ENCODE data around the gene MAMDC4. TPM values are rescaled to one million over a fixed set of nuclear protein-coding genes. Genes with fewer than 3 reads are reported as not detected.

Gene MAMDC4
- polyA plus RNA-seq, 1 donor: 772 TPM

DNA sequence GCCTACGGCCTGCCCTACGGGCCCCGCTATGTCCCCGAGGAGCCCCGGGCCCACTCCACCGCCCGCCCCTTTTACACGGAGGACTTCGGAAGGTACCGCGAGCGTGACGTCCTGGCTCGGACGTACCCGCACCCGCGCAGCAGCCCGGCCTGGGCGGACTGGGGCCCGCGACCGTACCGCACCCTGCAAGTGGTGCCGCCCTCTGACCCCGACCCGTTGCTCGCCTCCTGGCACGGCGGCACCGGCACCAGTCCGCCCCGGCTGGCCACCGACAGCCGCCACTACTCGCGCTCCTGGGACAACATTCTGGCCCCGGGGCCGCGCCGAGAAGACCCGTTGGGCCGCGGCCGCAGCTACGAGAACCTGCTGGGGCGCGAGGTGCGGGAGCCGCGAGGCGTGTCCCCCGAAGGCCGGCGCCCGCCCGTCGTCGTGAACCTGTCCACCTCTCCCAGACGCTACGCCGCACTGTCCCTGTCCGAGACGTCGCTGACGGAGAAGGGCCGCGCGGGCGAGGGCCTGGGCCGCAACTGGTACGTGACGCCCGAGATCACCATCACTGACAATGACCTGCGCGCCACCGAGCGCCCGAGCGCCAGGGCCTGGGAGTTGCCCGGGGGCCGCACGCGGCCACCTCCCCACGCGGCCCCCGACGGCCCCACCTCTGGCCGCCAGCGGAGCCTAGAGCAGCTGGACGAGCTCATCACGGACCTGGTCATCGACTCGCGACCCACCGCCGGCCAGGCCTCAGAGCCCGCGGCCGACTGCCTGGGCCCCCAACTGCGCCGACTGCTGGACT, 6.5 kb upstream of the MAMDC4 start:
- DNase-seq: peak in 1 of 2 donors; percentile 27
- H3K4me3 ChIP-seq (ENCODE audit: low read length): no peak overlapping the region
- WGBS (ENCODE audit: insufficient coverage, low lambda C conversion rate): no CpG with 5 or more reads among the region's 102 CpGs
- peaks cover 32% of the 10 kb centered on the region for H3K9me3 ChIP-seq (ENCODE audit: control insufficient read depth, low read depth, low read length)
- H3K36me3 ChIP-seq (ENCODE audit: control insufficient read depth, insufficient read depth, low read length): peaks cover 9% of the 10 kb centered on the region
- H3K27ac ChIP-seq (ENCODE audit: low read length): no peak overlapping the region
- peaks cover 40% of the 10 kb centered on the region for H3K27me3 ChIP-seq (ENCODE audit: control insufficient read depth, insufficient read depth, low read length)
- peaks cover 47% of the 10 kb centered on the region for H3K4me1 ChIP-seq (ENCODE audit: control insufficient read depth, insufficient read depth, low read length)

DNA sequence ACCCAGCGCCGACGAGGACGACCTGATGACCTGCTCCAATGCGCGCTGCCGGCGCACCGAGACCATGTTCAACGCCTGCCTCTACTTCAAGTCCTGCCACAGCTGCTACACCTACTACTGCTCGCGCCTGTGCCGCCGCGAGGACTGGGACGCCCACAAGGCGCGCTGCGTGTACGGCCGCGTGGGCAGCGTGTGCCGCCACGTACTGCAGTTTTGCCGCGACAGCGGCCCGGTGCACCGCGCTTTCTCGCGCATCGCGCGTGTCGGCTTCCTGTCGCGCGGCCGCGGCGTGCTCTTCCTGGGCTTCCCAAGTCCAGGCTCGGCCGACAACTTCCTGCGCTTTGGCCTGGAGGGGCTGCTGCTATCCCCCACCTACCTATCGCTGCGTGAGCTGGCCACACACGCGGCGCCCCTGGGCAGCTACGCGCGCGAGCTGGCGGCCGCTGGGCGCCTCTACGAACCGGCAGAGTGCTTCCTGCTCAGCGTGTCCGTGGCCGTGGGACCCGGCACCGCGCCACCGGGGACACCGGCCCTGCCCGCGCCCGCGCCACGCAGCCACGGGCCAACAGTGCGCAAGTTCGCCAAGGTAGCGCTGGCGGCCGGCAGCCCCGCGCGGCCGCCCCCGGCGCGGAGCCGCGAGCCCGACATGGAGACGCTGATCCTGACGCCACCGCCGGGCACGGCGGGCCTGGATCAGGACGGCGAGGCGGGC, 5.6 kb upstream of the MAMDC4 start:
- H3K36me3 ChIP-seq (ENCODE audit: control insufficient read depth, insufficient read depth, low read length): peaks cover 17% of the 10 kb centered on the region
- H3K27ac ChIP-seq (ENCODE audit: low read length): peak overlapping the region; percentile 52
- peaks cover 32% of the 10 kb centered on the region for H3K9me3 ChIP-seq (ENCODE audit: control insufficient read depth, low read depth, low read length)
- H3K27me3 ChIP-seq (ENCODE audit: control insufficient read depth, insufficient read depth, low read length): peaks cover 40% of the 10 kb centered on the region
- WGBS (ENCODE audit: insufficient coverage, low lambda C conversion rate): no CpG with 5 or more reads among the region's 98 CpGs
- H3K4me1 ChIP-seq (ENCODE audit: control insufficient read depth, insufficient read depth, low read length): peaks cover 48% of the 10 kb centered on the region
- H3K4me3 ChIP-seq (ENCODE audit: low read length): peak overlapping the region; percentile 26
- DNase-seq: peak in 1 of 2 donors; percentile 47

DNA sequence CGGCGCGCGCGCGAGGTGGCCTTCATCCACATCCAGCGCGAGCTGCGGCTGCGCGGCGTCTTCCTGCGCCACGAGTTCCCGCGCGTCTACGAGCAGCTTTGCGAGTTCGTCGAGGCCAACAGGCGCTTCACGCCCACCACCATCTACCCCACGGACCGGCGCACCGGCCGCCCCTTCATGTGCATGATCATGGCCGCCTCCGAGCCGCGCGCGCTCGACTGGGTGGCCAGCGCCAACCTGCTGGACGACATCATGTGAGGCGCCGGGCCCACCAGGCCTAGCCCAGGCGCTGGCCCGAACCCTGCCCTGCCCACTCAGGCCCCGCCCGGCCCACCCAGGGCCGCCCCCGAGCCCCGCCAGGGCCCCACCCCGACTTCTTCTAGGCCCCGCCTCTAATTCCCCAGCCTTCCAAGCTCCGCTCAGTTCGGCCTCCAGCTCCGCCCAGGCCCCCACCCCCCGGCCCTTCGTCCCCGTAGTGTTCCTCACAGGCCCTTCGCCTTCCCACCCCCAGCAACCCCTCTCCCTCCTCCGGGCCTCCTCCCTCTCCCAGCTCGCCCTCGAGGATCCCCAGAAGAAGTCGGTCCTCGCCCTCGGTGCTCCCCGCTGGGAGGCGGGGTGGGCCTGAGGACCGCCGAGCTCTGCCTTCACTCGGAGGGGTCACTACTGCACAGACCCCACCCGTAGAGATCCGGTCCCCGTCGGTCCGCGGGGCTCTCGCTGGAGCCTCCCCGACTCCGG, 4.9 kb upstream of the MAMDC4 start:
- Histone ChIP-seq H3K4me1 (ENCODE audit: control insufficient read depth, insufficient read depth, low read length) (peaks cover 48% of the 10 kb centered on the region), H3K27me3 (ENCODE audit: control insufficient read depth, insufficient read depth, low read length) (peaks cover 40% of the 10 kb centered on the region), H3K27ac (ENCODE audit: low read length) (peak overlapping the region; percentile 100), H3K4me3 (ENCODE audit: low read length) (peak overlapping the region; percentile 100), H3K36me3 (ENCODE audit: control insufficient read depth, insufficient read depth, low read length) (peaks cover 21% of the 10 kb centered on the region), H3K9me3 (ENCODE audit: control insufficient read depth, low read depth, low read length) (peaks cover 32% of the 10 kb centered on the region)
- peak; percentile 80 to 91 for DNase-seq
- WGBS (ENCODE audit: insufficient coverage, low lambda C conversion rate): no CpG with 5 or more reads among the region's 75 CpGs

DNA sequence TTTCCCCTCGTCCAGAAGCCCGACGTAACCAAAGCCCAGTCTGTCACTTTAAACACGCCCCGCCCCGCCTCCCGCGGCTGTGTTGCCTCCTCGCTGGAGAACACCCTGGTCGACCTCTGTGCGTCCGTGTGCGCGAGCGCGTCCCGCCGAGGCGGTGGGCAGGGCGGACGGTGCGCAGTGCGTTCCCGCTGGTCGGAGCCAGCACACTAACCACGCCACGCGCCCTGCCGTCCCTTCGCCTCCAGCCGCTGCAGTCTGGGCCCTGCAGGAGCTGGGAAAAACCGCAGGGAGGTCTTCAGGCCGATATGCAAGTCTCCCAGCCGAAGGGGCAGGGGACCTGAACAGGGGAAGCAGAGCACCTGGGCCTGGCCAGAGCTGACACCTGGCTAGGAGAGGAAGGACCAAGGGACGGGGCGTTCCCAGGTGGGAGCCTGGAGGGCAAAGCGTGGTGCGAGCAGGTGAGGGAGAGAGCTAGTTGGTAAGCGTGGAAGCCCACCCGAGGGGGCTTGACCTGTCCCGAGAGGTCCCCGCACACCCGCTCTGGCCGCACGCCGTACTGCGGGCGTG, 4.2 kb upstream of the MAMDC4 start:
- Histone ChIP-seq H3K27ac (ENCODE audit: low read length) (peak overlapping the region; percentile 100), H3K9me3 (ENCODE audit: control insufficient read depth, low read depth, low read length) (peaks cover 32% of the 10 kb centered on the region), H3K36me3 (ENCODE audit: control insufficient read depth, insufficient read depth, low read length) (peaks cover 25% of the 10 kb centered on the region), H3K27me3 (ENCODE audit: control insufficient read depth, insufficient read depth, low read length) (peaks cover 40% of the 10 kb centered on the region), H3K4me1 (ENCODE audit: control insufficient read depth, insufficient read depth, low read length) (peaks cover 49% of the 10 kb centered on the region), H3K4me3 (ENCODE audit: low read length) (peak overlapping the region; percentile 100)
- no CpG with 5 or more reads among the region's 48 CpGs for WGBS (ENCODE audit: insufficient coverage, low lambda C conversion rate)
- peak; percentile 86 to 92 for DNase-seq

DNA sequence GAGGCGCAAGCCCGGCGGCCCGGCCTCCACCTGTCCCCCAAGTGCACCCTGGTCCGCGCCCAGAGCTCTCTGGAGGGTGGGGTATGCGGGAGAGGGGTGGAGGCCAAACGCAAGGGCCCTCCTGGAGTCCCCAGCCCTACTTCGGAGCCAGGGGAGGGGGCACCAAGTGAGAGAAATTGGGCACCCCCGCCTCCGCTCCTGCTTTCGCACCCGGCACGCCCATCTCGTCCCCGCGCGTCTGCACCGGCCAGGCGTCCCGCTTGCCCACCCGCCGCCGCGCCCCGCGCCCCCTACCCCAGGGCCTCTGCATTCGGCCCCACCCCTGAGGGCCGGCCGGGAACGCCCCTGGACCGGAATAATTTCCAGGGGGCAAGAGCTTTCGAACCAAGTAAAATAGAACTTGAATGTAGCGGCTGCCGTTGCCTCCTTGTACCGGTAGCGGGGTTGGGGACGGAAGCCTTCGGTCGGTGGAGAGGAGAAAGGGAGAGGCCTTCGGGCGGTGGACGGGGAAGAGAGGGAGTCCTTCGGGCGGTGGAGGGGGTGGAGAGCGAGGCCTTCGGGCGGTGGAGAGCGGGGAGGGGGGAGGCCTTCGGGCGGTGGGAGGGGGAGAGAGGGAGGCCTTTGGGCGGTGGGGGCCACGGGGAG, 3.6 kb upstream of the MAMDC4 start:
- Histone ChIP-seq H3K9me3 (ENCODE audit: control insufficient read depth, low read depth, low read length) (peaks cover 32% of the 10 kb centered on the region), H3K4me1 (ENCODE audit: control insufficient read depth, insufficient read depth, low read length) (peaks cover 48% of the 10 kb centered on the region), H3K27me3 (ENCODE audit: control insufficient read depth, insufficient read depth, low read length) (peaks cover 36% of the 10 kb centered on the region), H3K27ac (ENCODE audit: low read length) (peak overlapping the region; percentile 100), H3K4me3 (ENCODE audit: low read length) (peak overlapping the region; percentile 100), H3K36me3 (ENCODE audit: control insufficient read depth, insufficient read depth, low read length) (peaks cover 30% of the 10 kb centered on the region)
- WGBS (ENCODE audit: insufficient coverage, low lambda C conversion rate): no CpG with 5 or more reads among the region's 53 CpGs
- DNase-seq: peak in 1 of 2 donors; percentile 77

DNA sequence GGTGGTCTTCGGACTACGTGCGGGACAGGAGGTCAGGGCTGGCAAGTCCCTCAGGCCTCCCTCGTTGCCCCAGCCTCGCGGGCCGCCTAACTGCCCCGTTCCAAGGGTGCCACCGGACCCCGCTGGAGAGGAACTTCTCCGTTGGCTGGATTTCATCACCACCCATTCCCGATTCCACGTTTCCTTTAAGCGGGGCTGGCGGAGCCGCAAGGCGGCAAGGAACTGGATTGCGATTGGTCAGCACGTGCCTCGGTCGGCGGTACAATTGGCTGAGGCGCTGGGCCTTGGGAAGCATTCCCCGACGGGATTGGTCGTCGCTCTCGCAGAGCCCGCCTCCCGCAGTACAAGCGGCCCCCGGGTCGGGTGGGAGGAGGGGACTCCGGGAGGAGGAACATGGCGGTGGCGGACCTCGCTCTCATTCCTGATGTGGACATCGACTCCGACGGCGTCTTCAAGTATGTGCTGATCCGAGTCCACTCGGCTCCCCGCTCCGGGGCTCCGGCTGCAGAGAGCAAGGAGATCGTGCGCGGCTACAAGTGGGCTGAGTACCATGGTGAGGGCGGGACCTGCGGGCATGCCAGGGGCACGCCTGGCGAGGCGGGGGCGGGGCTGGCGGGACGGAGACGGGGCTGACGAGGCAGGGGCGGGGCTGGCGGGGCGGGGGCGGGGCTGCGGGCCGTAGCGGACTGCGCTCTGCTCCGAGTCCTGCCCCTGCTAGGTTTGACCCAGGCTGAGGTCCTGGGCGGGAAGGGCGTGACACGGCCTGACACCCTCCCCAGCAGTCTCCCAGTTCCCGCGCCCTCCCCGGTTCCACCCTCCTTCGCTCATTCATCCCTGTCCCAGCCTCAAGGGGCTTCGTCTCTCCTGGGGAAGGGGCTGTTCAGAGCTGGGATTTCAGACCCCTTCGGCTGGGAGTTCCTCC, 2.8 kb upstream of the MAMDC4 start, which contains the start of gene PHPT1:
Gene PHPT1, plus strand, starts transcription at position 372 of the 922 bp plus-strand sequence. Its CDS starts 22 bp downstream, at position 394.
- peaks cover 28% of the 10 kb centered on the region for H3K27me3 ChIP-seq (ENCODE audit: control insufficient read depth, insufficient read depth, low read length)
- H3K36me3 ChIP-seq (ENCODE audit: control insufficient read depth, insufficient read depth, low read length): peaks cover 36% of the 10 kb centered on the region
- 0% methylated on average over 2 of the region's 77 CpGs for WGBS (ENCODE audit: insufficient coverage, low lambda C conversion rate)
- H3K4me1 ChIP-seq (ENCODE audit: control insufficient read depth, insufficient read depth, low read length): peaks cover 49% of the 10 kb centered on the region
- H3K27ac ChIP-seq (ENCODE audit: low read length): peak within 1 kb of the TSS; percentile 100
- peak; percentile 99 for DNase-seq
- peaks cover 30% of the 10 kb centered on the region for H3K9me3 ChIP-seq (ENCODE audit: control insufficient read depth, low read depth, low read length)
- H3K4me3 ChIP-seq (ENCODE audit: low read length): peak within 1 kb of the TSS; percentile 100

DNA sequence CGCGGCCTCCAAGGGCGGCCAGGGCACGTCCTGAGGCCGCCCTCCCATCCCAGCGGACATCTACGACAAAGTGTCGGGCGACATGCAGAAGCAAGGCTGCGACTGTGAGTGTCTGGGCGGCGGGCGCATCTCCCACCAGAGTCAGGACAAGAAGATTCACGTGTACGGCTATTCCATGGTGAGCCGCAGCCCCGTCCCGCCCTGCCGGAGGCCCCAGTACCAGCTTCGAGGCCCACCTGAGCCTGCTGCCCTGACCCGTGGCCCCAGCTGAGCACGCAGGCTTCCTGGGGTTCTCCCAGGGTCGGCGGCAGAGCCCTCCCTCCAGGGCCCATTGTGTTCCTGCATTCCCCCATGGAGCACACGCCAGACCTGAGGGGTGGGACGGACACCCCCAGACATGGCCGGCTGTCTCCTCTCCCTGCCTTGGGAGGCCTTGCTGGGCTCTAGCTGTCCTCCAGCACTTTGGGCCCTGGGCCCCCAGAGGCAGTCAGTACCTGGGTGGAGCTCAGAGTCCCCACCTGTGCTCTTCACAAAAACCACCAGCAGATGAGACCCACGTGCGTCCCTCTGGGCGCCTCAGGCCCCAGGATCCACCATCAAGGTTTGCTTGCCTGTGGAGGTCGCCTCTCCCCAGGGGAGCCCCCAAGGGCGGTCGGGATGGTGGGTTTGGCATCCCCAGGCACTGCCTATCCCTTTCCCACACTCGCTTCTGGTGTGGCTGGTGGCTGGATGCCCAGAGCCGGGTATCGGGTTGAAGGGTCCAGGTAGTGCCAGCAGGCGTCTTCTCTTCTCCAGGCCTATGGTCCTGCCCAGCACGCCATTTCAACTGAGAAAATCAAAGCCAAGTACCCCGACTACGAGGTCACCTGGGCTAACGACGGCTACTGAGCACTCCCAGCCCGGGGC, 1.9 kb upstream of the MAMDC4 start:
- peaks cover 45% of the 10 kb centered on the region for H3K36me3 ChIP-seq (ENCODE audit: control insufficient read depth, insufficient read depth, low read length)
- peaks cover 25% of the 10 kb centered on the region for H3K9me3 ChIP-seq (ENCODE audit: control insufficient read depth, low read depth, low read length)
- peaks cover 57% of the 10 kb centered on the region for H3K4me1 ChIP-seq (ENCODE audit: control insufficient read depth, insufficient read depth, low read length)

DNA sequence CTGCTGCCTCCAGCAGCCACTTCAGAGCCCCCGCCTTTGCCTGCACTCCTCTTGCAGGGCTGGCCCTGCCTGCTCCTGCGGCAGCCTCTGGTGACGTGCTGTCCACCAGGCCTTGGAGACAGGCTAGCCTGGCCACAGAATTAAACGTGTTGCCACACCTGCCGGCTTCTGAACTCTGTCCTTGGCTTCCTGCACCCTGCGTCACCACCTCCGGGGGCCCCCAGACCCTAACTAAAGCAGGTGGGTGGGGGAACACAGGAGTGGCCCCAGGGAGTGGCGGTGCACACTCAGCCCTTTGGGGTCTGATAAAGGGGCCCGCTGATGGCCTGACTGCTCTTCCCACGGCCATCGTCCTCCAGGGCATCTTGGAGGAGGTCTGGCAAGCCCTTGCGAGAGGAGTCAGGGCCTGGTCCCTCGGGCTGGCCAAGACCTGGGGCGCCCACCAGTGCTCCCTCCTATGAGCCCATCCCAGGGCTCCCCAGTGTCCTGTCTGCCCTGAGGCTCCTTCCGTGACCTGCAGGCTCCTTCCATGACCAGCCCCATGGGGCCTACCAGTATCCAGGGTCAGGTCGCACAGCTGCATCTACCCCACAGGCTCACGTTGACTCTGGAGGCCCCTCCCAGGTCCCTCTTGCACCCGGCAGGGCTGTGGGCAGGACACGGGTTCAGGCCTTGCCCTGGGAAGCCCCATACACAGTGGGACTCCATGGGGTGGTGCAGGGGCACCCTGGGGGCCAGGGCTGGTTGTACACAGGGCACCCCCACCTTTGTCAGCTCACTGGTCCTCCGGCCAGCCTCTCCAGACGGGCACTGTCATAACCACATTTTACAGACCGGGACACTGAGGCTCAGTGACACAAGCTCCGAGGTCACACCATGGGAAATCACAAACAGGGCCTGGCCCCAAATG, 1.0 kb upstream of the MAMDC4 start:
- H3K4me1 ChIP-seq (ENCODE audit: control insufficient read depth, insufficient read depth, low read length): peaks cover 64% of the 10 kb centered on the region
- H3K4me3 ChIP-seq (ENCODE audit: low read length): peak overlapping the region; percentile 100
- peaks cover 16% of the 10 kb centered on the region for H3K27me3 ChIP-seq (ENCODE audit: control insufficient read depth, insufficient read depth, low read length)
- peaks cover 20% of the 10 kb centered on the region for H3K9me3 ChIP-seq (ENCODE audit: control insufficient read depth, low read depth, low read length)
- peaks cover 53% of the 10 kb centered on the region for H3K36me3 ChIP-seq (ENCODE audit: control insufficient read depth, insufficient read depth, low read length)
- DNase-seq: peak; percentile 73 to 87
- peak overlapping the region; percentile 100 for H3K27ac ChIP-seq (ENCODE audit: low read length)
- no CpG with 5 or more reads among the region's 23 CpGs for WGBS (ENCODE audit: insufficient coverage, low lambda C conversion rate)

More for the DNA sequence above, 1.9 kb upstream of the MAMDC4 start:
- Histone ChIP-seq H3K4me3 (ENCODE audit: low read length) (peak overlapping the region; percentile 100), H3K27me3 (ENCODE audit: control insufficient read depth, insufficient read depth, low read length) (peaks cover 24% of the 10 kb centered on the region), H3K27ac (ENCODE audit: low read length) (peak overlapping the region; percentile 100)
- DNase-seq: peak in 1 of 2 donors; percentile 32
- WGBS (ENCODE audit: insufficient coverage, low lambda C conversion rate): no CpG with 5 or more reads among the region's 43 CpGs
